Tibial nerve (tissue), 4 donors: ENCODE measurements around the gene TMEM156.

ENCODE experiments used
- EP300 ChIP-seq, 2 donors: sonication (generic); formaldehyde crosslinking; IDR thresholded peaks; one replicate each; pipeline ENCODE4 v1.6.1; 2017; ENCODE audit warnings: antibody characterized with exemption in 2 of 2, mild to moderate bottlenecking in 1 of 2
- TF ChIP-seq, protein P1 (sequence below), 5 experiments: fragments of 200-600 bp in 3 of 5; fragments of 450-650 bp in 2 of 5; sonication (generic) in 3 of 5; IDR thresholded peaks; one replicate each; pipeline ENCODE4 v1.5.1; 2016 to 2019; ENCODE audit warnings: antibody characterized with exemption in 5 of 5, mild to moderate bottlenecking in 3 of 5, moderate library complexity in 2 of 5

DNA sequence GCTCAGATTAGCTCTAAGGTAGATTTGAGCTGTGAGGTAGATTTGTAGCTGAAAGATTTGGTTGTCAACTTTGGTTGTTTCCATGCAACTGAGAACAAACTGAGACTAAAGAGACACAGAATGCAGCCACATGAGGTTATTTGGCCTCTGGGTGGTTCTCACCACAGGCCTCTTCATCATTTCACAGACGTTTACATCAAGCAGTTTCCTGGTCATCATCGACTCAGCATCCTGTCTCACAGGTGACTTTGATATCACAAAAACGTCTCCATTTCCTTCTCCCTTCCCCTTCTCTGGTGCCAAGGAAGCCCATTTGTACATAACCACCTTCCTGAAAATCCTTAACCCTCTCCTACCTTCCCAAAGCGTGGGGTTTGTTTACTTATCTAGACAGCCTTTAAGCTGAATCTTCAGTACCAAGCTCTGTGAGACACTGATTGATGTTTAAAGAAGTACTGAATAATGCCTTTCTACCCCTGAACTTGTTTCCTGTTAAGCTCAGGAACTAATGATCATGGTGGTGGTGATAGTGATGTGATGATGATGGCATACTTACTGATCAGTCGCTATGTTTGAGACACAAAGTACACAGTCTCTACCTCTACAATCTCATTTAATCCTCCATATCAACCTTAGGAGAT lies 82.7 kb downstream of the TMEM156 start:
- TF ChIP-seq, protein P1, sequence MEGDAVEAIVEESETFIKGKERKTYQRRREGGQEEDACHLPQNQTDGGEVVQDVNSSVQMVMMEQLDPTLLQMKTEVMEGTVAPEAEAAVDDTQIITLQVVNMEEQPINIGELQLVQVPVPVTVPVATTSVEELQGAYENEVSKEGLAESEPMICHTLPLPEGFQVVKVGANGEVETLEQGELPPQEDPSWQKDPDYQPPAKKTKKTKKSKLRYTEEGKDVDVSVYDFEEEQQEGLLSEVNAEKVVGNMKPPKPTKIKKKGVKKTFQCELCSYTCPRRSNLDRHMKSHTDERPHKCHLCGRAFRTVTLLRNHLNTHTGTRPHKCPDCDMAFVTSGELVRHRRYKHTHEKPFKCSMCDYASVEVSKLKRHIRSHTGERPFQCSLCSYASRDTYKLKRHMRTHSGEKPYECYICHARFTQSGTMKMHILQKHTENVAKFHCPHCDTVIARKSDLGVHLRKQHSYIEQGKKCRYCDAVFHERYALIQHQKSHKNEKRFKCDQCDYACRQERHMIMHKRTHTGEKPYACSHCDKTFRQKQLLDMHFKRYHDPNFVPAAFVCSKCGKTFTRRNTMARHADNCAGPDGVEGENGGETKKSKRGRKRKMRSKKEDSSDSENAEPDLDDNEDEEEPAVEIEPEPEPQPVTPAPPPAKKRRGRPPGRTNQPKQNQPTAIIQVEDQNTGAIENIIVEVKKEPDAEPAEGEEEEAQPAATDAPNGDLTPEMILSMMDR (IDR thresholded peaks at IDR 0.05), result no peak
- no peak for TF ChIP-seq EP300 (IDR thresholded peaks at IDR 0.05)
